VCaP (cell line): ENCODE results near the gene TESK2.

Source experiments
- H3K27ac ChIP-seq: fragments of 450-650 bp; 2 replicates; pipeline ENCODE4 v1.5.1; 2017
- TF ChIP-seq, protein P1 (sequence below): fragments of 450-650 bp; conservative IDR thresholded peaks from 2 replicates; pipeline ENCODE4 v1.5.1; 2017; ENCODE audit warnings: mild to moderate bottlenecking, moderate library complexity

The TESK2 gene

DNA sequence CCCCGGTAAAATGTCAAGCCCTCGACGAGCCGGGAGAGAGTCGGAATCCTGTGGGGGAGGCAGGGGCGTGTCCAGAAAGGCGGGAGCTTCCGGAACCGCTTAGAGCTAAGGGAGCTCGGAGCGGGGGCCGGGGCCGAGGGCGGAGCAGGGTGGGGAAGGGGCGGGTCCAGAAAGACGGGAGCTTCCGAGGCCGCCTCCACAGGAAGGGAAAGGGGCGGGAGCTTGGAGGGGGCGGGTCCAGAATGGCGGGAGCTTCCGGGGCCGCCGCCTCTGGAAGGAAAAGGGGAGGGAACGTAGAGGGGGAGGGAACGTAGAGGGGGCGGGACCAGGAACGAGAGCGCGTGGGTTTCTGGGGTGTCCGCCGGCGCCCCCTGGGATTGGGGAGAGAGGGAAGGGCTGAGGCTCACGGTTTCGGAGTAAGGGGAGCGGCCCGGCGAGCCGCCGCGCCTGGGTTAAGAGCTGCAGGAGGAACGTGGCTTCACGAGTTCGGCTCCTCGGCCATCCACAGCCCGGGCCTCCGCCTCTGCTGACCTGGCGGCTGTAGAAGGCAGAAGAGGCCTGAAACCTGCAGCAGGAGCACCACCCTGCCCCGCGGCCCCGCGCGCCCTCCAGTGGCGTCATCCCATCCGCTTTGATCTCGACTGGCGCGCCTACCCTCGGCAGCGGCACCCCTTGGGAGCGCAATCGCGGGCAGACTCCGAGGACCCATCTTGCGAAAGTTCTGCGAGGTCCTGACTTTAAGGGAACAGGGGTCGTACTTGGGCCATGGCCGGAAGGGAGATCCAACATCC is 187.2 kb downstream of the TESK2 start:
- TF ChIP-seq, protein P1, sequence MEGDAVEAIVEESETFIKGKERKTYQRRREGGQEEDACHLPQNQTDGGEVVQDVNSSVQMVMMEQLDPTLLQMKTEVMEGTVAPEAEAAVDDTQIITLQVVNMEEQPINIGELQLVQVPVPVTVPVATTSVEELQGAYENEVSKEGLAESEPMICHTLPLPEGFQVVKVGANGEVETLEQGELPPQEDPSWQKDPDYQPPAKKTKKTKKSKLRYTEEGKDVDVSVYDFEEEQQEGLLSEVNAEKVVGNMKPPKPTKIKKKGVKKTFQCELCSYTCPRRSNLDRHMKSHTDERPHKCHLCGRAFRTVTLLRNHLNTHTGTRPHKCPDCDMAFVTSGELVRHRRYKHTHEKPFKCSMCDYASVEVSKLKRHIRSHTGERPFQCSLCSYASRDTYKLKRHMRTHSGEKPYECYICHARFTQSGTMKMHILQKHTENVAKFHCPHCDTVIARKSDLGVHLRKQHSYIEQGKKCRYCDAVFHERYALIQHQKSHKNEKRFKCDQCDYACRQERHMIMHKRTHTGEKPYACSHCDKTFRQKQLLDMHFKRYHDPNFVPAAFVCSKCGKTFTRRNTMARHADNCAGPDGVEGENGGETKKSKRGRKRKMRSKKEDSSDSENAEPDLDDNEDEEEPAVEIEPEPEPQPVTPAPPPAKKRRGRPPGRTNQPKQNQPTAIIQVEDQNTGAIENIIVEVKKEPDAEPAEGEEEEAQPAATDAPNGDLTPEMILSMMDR = peak; percentile 80
- peak overlapping the region; percentile 86 for H3K27ac ChIP-seq

DNA sequence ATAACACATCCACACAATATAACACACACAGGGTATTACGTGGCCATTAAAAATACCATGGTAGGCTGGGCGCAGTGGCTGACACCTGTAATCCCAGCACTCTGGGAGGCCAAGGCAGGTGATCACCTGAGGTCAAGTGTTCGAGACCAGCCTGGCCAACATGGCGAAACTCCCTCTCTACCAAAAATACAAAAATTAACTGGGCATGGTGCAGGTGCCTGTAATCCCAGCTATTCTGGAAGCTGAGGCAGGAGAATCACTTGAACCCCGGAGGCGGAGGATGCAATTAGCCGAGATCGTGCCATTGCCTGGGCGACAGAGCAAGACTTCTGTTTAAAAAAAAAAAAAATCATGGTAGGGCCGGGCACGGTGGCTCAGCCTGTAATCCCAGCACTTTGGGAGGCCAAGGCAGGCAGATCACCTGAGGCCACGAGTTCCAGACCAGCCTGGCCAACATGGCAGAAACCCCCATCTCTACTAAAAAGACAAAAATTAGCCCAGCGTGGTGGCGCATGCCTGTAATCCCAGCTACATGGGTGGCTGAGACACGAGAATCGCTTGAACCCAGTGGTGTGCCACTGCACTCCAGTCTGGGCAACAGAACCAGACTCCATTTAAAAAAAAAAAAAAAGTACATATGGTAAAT is 188.3 kb downstream of the TESK2 start:
- TF ChIP-seq, protein P1 = no peak
- peak overlapping the region; percentile 86 for H3K27ac ChIP-seq

DNA sequence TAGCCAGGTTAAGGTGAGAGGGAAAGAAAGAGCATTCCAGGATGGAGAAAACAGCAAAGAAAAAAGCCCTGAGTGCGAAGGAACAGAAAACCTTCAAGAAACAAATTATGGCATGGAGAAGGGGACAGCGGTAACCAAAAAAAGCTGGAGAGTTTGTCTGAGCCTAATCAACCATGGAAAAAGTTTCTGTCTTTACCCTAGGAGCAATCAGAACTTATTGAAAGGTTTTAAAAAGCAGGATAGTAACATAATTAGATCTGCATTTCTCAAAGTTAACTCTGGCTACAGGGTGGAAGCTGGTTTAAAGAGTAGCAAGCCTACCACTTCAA is 190.3 kb downstream of the TESK2 start:
- TF ChIP-seq, protein P1 = no peak
- H3K27ac ChIP-seq = no peak overlapping the region

DNA sequence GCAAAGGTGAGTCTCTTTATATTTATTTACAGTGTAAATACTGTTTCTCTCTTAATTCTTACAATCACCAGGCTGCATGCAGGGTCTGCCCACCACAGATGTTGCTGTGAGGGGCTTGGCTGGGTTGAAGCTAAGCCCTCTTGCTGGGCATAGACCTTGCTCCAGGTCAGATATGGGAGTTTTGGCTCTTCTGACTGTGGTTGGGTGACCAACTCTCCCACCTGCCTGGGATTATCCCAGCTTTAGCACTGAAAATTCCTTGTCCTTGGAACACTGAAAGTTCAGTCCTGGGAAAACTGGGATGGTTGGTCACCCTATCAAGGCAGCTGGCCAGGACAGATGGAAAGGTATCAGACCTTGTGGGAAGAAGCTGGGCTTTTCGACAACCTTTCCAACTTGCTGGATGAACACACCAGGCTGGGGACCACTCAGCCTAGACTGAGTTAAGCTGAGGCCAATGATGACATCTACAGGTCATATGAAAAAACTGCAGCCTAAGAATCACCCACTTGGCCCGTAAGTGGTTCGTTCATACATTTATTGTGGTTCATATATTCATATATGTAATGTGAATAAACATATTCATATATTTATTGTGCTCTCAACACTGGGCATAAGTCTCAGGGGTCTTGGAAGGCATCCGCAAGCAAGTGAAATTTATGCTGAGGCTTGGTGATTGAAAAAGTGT is 190.8 kb downstream of the TESK2 start:
- peak overlapping the region; percentile 6; the same call in 1 of the 2 replicates for H3K27ac ChIP-seq
- TF ChIP-seq, protein P1 = peak; percentile 87

DNA sequence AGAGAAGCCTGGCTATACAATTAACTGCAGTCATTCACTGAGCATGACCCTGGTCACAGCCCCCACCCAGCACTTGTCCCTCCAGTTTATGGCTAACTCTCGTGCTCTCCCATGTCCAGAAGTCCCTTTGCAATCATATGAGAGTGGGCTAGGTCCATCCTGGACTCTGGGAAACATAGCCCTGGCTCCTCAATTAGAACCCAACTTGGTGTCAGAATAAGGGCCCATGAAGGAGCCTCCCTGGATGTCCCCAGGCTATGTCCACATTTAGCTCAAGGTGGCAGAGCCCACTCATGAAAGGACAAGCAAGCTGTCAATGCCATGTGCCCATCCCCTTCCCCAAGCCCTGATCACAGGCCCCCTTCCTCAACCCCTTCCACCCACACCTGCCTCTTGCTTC is 191.7 kb downstream of the TESK2 start:
- TF ChIP-seq, protein P1 = no peak

DNA sequence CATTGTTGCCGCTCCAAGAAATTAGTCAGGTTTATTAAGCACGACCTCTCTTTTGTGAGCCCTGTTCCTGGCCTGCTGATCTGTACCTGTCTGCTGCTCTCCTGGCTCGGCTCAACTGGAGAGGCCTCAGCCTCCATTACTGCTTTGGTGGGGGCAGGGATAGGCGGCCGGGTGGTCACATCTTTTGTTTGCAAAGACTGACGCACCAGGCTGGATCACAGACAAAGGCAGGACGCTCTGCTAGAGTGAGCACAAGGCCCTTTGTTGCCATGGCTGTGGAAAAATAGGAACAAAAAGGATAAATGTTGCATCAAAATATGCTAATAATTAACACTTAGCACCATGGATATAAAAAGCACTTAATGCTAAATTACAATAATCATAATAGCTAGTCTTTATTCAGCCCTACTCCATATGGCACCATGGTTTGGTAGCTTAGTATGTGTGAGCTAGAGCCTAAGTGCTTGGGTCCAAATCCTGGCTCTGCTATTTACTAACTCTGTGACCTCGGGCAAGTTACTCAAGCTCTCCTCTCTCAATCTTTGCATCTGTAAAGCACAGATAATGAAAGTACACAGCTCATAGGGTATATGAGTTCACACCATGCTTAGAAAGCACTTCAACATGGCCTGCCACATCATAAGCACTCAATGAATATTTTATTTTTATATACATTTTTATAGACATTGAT is 193.2 kb downstream of the TESK2 start:
- H3K27ac ChIP-seq = no peak overlapping the region
- TF ChIP-seq, protein P1 = no peak

More for the DNA sequence above, 191.7 kb downstream of the TESK2 start:
- peak overlapping the region; percentile 6; the same call in 1 of the 2 replicates for H3K27ac ChIP-seq
